HCT116 (cell line): ENCODE measurements around the gene TRAF5.

Experiments
- CEBPB ChIP-seq: IDR thresholded peaks from 2 replicates; pipeline ENCODE4 v1.6.1; 2012; ENCODE audit warnings: low read depth
- EGR1 ChIP-seq: IDR thresholded peaks from 2 replicates; pipeline ENCODE4 v1.6.1; 2012; ENCODE audit warnings: low read depth
- JUND ChIP-seq: IDR thresholded peaks from 2 replicates; pipeline ENCODE4 v1.6.1; 2012
- POLR2A ChIP-seq: IDR thresholded peaks from 2 replicates; pipeline ENCODE4 v1.7.0; 2011; ENCODE audit warnings: borderline replicate concordance; ENCODE audit not compliant: insufficient read depth, insufficient read length; ENCODE audit errors: extremely low read depth
- POLR2AphosphoS5 ChIP-seq: IDR thresholded peaks from 2 replicates; pipeline ENCODE4 v1.6.1; 2011; ENCODE audit warnings: mild to moderate bottlenecking, low read depth, low read length, moderate library complexity
- RAD21 ChIP-seq: IDR thresholded peaks from 2 replicates; pipeline ENCODE4 v1.6.1; 2012; ENCODE audit warnings: low read depth, mild to moderate bottlenecking
- TF ChIP-seq, protein P1 (sequence below), 3 experiments: fragments of 200-600 bp in 1 of 3; sonication (generic) in 1 of 3; IDR thresholded peaks in 2 of 3; conservative IDR thresholded peaks in 1 of 3; 2 replicates each; pipeline ENCODE4 v1.5.1; 2012 to 2017; ENCODE audit warnings: low read depth in 2 of 3, low read length in 2 of 3, antibody characterized with exemption in 1 of 3, borderline replicate concordance in 1 of 3, control low read depth in 1 of 3, mild to moderate bottlenecking in 1 of 3, mixed read lengths in 1 of 3, mixed run types in 1 of 3, moderate library complexity in 1 of 3; ENCODE audit not compliant: insufficient read depth in 1 of 3
- TF ChIP-seq, protein P2 (sequence below): IDR thresholded peaks from 2 replicates; pipeline ENCODE4 v1.6.1; 2012; ENCODE audit warnings: low read depth
- TF ChIP-seq, protein P3 (sequence below): IDR thresholded peaks from 2 replicates; pipeline ENCODE4 v1.6.1; 2011; ENCODE audit warnings: mild to moderate bottlenecking, low read length, moderate library complexity; ENCODE audit not compliant: insufficient replicate concordance; ENCODE audit errors: extremely low read depth

DNA sequence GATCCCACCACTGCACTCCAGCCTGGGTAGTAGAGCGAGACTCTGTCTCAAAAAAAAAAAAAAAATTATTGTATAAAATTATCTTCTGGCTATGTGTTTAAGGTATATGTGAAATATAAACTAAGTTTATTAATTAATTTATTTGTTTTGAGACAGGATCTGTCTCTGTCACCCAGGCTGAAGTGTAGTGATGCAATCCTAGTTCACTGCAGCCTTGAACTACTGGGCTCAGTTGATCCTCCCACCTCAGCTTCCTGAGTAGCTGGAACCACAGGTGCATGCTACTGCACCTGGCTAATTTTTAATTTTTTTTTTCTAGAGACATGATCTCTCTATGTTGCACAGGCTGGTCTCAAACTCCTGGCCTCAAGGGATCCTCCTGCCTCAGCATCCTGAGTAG is 97.4 kb downstream of the TRAF5 start:
- TF ChIP-seq, protein P1, sequence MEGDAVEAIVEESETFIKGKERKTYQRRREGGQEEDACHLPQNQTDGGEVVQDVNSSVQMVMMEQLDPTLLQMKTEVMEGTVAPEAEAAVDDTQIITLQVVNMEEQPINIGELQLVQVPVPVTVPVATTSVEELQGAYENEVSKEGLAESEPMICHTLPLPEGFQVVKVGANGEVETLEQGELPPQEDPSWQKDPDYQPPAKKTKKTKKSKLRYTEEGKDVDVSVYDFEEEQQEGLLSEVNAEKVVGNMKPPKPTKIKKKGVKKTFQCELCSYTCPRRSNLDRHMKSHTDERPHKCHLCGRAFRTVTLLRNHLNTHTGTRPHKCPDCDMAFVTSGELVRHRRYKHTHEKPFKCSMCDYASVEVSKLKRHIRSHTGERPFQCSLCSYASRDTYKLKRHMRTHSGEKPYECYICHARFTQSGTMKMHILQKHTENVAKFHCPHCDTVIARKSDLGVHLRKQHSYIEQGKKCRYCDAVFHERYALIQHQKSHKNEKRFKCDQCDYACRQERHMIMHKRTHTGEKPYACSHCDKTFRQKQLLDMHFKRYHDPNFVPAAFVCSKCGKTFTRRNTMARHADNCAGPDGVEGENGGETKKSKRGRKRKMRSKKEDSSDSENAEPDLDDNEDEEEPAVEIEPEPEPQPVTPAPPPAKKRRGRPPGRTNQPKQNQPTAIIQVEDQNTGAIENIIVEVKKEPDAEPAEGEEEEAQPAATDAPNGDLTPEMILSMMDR (IDR thresholded peaks at IDR 0.05 in 2 of 3, conservative IDR thresholded peaks at IDR 0.05 in 1 of 3; ENCODE audit: borderline replicate concordance in 1 of 3, insufficient read depth in 1 of 3, low read depth in 2 of 3, low read length in 2 of 3): no peak
- TF ChIP-seq POLR2AphosphoS5: no peak
- no peak for TF ChIP-seq POLR2A
- TF ChIP-seq, protein P2, sequence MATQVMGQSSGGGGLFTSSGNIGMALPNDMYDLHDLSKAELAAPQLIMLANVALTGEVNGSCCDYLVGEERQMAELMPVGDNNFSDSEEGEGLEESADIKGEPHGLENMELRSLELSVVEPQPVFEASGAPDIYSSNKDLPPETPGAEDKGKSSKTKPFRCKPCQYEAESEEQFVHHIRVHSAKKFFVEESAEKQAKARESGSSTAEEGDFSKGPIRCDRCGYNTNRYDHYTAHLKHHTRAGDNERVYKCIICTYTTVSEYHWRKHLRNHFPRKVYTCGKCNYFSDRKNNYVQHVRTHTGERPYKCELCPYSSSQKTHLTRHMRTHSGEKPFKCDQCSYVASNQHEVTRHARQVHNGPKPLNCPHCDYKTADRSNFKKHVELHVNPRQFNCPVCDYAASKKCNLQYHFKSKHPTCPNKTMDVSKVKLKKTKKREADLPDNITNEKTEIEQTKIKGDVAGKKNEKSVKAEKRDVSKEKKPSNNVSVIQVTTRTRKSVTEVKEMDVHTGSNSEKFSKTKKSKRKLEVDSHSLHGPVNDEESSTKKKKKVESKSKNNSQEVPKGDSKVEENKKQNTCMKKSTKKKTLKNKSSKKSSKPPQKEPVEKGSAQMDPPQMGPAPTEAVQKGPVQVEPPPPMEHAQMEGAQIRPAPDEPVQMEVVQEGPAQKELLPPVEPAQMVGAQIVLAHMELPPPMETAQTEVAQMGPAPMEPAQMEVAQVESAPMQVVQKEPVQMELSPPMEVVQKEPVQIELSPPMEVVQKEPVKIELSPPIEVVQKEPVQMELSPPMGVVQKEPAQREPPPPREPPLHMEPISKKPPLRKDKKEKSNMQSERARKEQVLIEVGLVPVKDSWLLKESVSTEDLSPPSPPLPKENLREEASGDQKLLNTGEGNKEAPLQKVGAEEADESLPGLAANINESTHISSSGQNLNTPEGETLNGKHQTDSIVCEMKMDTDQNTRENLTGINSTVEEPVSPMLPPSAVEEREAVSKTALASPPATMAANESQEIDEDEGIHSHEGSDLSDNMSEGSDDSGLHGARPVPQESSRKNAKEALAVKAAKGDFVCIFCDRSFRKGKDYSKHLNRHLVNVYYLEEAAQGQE: no peak
- no peak for TF ChIP-seq CEBPB
- TF ChIP-seq RAD21: no peak
- TF ChIP-seq, protein P3, sequence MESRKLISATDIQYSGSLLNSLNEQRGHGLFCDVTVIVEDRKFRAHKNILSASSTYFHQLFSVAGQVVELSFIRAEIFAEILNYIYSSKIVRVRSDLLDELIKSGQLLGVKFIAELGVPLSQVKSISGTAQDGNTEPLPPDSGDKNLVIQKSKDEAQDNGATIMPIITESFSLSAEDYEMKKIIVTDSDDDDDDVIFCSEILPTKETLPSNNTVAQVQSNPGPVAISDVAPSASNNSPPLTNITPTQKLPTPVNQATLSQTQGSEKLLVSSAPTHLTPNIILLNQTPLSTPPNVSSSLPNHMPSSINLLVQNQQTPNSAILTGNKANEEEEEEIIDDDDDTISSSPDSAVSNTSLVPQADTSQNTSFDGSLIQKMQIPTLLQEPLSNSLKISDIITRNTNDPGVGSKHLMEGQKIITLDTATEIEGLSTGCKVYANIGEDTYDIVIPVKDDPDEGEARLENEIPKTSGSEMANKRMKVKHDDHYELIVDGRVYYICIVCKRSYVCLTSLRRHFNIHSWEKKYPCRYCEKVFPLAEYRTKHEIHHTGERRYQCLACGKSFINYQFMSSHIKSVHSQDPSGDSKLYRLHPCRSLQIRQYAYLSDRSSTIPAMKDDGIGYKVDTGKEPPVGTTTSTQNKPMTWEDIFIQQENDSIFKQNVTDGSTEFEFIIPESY: no peak
- no peak for TF ChIP-seq EGR1
- no peak for TF ChIP-seq JUND
